Naive thymus-derived CD8-positive, alpha-beta T cell (primary cell): Measurements from ENCODE around the gene PDRG1. TPM values are rescaled to one million over a fixed set of nuclear protein-coding genes. Genes with fewer than 3 reads are reported as not detected.
A peak's percentile ranks its signal among the peaks of the same experiment; 100 is the strongest.

Source experiments
- ATAC-seq, 2 donors: fragments of 150-1000 bp; cut with Tn5 transposase in 1 of 2; sonication (Bioruptor Pico), chemical (Tn5 transposase) in 1 of 2; 1 replicate in 1 of 2; 2 replicates in 1 of 2; pipeline ENCODE4 v1.10.0; 2021; ENCODE audit warnings: mild to moderate bottlenecking in 2 of 2, moderate library complexity in 2 of 2
- POLR2A ChIA-PET: fragments of 350-600 bp; sonication (Branson Sonifier 250); formaldehyde crosslinking; loops from one replicate; lab custom pipeline; 2021; ENCODE audit warnings: antibody characterized with exemption; lab: Charles Lee
- DNase-seq, 10 donors: peaks; one replicate each; pipeline versions ENCODE4 v3.0.0 to v3.0.0-alpha.2; 2020 to 2022
- H3K27ac Mint-ChIP-seq, 10 donors: one replicate each; pipeline ENCODE4 v1.8.0; 2020 to 2022; ENCODE audit warnings: mild to moderate bottlenecking in 10 of 10, mixed read lengths in 10 of 10, moderate library complexity in 4 of 10, inconsistent platforms in 1 of 10
- H3K27me3 Mint-ChIP-seq, 5 donors: one replicate each; pipeline ENCODE4 v1.8.0; 2021 to 2022; ENCODE audit warnings: mixed read lengths in 5 of 5
- H3K36me3 Mint-ChIP-seq, 3 donors: one replicate each; pipeline ENCODE4 v1.8.0; 2020 to 2022; ENCODE audit warnings: mixed read lengths in 3 of 3, mild to moderate bottlenecking in 2 of 3, inconsistent platforms in 1 of 3
- H3K4me1 Mint-ChIP-seq, 4 donors: one replicate each; pipeline ENCODE4 v1.8.0; 2021 to 2022; ENCODE audit warnings: mixed read lengths in 4 of 4
- H3K4me3 Mint-ChIP-seq, 10 donors: one replicate each; pipeline ENCODE4 v1.8.0; 2020 to 2022; ENCODE audit warnings: mild to moderate bottlenecking in 10 of 10, mixed read lengths in 10 of 10, moderate library complexity in 6 of 10, inconsistent platforms in 1 of 10
- H3K9me3 Mint-ChIP-seq, 9 donors: one replicate each; pipeline ENCODE4 v1.8.0; 2020 to 2022; ENCODE audit warnings: mixed read lengths in 9 of 9, mild to moderate bottlenecking in 3 of 9, inconsistent platforms in 1 of 9, moderate library complexity in 1 of 9
- polyA plus RNA-seq, 3 donors: library from polyadenylated mRNA; unstranded; fragments of 300-500 nt; fragmentation: Illumina TruSeq; gene quantifications; one replicate each; pipeline ENCODE4 v1.2.3, GENCODE V29; 2021
- total RNA-seq, 8 experiments: library from RNA in 2 of 8; stranded (reverse) in 2 of 8; gene quantifications; one replicate each; pipeline ENCODE4 v1.2.3 and lab custom pipeline; 2021 to 2026

The PDRG1 gene
- total RNA-seq (10 to 100 TPM; 11.2 to 11.5 TPM), polyA plus RNA-seq (10 to 100 TPM; 13.5 to 23.6 (median 13.8) TPM), total RNA-seq (lab: John Stamatoyannopoulos, UW) (9.6 to 25.7 (median 15.4) reads per million in 6 experiments)

DNA sequence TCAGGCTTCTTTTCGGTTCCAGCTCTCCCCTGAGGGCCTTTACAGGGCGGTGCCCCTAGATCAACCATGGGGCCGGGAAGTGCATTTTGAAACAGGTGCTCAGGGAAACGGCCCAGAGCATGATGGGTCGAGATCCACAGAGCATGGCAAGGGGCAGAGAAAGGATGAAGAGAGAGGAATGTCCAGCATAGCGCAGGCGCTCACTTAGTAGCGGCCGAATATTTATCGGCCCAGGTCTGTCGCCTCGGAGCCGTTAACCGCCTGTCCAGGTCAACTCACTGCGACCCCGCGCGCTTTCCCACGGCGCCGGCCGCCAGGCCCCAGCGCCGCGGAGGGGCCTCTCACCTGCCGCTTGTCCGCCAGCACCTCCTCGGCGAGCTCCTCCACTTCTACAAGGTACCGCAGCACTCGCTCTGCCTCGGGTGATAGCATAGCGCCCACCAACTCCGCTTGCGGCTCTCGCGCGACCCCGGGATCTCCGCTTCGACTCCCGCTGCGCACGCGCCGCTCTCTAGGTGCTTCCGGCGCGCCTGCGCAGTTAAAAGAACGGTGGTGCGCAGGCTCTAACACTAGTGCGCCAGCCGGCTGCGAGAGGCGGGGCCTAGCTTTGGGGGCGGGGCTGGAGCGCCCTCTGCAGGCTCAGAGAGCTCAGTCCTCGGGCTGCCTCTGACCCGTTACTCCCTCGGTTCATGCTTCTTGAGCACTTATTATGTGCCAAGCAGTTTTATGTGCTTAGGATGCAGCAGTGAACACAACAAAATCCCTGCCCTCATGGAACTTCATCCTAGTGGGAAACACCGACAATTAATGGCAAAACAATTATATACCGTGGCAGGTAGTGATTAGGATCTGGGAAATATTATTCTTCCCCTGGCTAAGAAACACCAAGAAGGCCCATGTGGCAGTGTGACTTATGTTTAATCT lies at the start of gene PDRG1:
Gene PDRG1, minus strand, starts transcription at position 517 of the 924 bp plus-strand sequence. Its CDS starts 85 bp downstream, at position 432.
- ATAC-seq (peak; percentile 94 to 96), DNase-seq (peak; percentile 93 to 99 (median 97))
- Mint-ChIP-seq H3K27ac (peak within 1 kb of the TSS; percentile 88 to 98 (median 96)), H3K27me3 (peaks cover 6 to 17% (median 10%) of the 10 kb centered on the region in 5 donors), H3K36me3 (peaks cover 0 to 30% (median 19%) of the 10 kb centered on the region in 3 donors), H3K9me3 (no peaks in the 10 kb centered on the region), H3K4me3 (peak within 1 kb of the TSS; percentile 95 to 99 (median 98)), H3K4me1 (peaks cover 19 to 37% (median 32%) of the 10 kb centered on the region in 4 donors)
- POLR2A ChIA-PET = interaction anchor here (0.6 to 1.0 kb wide), 3 partner anchors 72 to 583 kb away, joined by 3 to 5 read pairs (median 3); no protein-coding TSS in a partner anchor

DNA sequence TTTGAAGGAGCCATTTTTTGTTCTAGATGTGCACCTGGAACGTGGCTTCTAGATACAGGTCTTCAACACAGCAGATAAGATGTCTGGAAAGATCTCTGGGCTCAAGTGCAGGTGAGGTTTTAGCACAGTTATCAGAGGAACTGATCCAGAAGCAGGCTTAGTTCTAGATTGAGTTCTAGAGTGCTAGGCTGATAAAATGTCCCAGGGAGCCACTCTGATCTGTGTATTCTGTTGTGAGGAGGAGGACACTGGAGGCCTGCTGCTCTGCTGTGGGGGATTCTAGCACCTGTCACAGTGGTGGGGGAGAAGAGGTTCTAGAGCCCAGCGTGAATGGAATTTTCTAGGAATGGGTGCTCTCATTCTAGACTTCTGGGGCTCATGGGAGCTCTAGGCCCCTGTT lies 46.4 kb upstream of the PDRG1 start:
- no peak overlapping the region for H3K27ac Mint-ChIP-seq
- POLR2A ChIA-PET = no interaction called here
- H3K9me3 Mint-ChIP-seq = no peaks in the 10 kb centered on the region
- H3K4me3 Mint-ChIP-seq = no peak overlapping the region
- ATAC-seq (no peak), DNase-seq (no peak)
- H3K27me3 Mint-ChIP-seq = peaks cover 14 to 47% (median 38%) of the 10 kb centered on the region in 5 donors
- peaks cover 0 to 15% (median 3%) of the 10 kb centered on the region in 4 donors for H3K4me1 Mint-ChIP-seq
- no peaks in the 10 kb centered on the region for H3K36me3 Mint-ChIP-seq

DNA sequence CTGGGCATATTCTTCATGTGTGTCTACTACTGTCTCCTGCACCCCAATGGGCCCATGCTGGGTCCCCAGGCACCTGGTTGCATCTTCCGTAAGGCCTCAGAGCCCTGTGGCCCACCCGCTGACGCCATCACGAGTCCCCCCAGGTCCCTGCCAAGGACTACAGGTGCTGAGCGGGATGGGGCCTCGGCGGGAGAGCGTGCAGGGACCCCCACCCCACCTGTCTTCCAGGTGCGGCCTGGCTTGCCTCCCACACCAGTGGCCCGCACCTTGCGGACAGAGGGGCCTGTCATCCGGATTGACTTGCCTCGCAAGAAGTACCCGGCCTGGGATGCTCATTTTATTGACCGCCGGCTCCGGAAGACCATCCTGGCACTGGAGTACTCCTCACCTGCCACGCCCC lies 45.1 kb upstream of the PDRG1 start:
- H3K27me3 Mint-ChIP-seq = peaks cover 16 to 60% (median 42%) of the 10 kb centered on the region in 5 donors
- ATAC-seq = no peak

DNA sequence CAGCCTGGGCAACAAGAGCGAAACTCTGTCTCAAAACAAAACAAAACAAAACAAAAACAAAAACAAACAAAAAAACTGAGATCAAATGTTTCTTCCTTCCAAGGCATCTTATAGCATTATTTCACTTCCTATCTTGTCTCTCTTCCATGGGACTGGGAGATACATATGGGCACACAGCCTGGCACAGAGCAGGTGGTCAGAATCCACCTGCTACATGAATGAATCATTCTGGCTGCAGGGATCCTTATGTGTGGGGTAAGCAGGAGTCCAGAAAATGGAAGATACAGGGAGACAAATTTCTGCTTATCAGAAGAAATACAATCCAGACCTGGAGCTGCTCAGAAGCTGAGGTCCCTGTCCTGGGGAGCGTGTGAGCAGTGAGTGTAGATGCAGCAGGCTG lies 40.2 kb upstream of the PDRG1 start:
- DNase-seq (no peak), ATAC-seq (no peak)
- H3K27me3 Mint-ChIP-seq = peaks cover 16 to 48% (median 33%) of the 10 kb centered on the region in 5 donors
- H3K4me3 Mint-ChIP-seq = no peak overlapping the region
- no peak overlapping the region for H3K27ac Mint-ChIP-seq
- no peaks in the 10 kb centered on the region for H3K36me3 Mint-ChIP-seq
- H3K4me1 Mint-ChIP-seq = peaks cover 0 to 15% (median 3%) of the 10 kb centered on the region in 4 donors
- H3K9me3 Mint-ChIP-seq = no peaks in the 10 kb centered on the region
- POLR2A ChIA-PET = interaction anchor here (0.6 kb wide), 1 partner anchor 99 kb away, joined by 4 read pairs; no protein-coding TSS in a partner anchor

More for the DNA sequence above, 45.1 kb upstream of the PDRG1 start:
- POLR2A ChIA-PET = no interaction called here
- Mint-ChIP-seq H3K27ac (peak overlapping the region in 1 of 10 donors; percentile 78), H3K4me3 (peak overlapping the region in 1 of 10 donors; percentile 32), H3K36me3 (no peaks in the 10 kb centered on the region), H3K4me1 (peaks cover 0 to 15% (median 3%) of the 10 kb centered on the region in 4 donors), H3K9me3 (no peaks in the 10 kb centered on the region)
- no peak for DNase-seq

DNA sequence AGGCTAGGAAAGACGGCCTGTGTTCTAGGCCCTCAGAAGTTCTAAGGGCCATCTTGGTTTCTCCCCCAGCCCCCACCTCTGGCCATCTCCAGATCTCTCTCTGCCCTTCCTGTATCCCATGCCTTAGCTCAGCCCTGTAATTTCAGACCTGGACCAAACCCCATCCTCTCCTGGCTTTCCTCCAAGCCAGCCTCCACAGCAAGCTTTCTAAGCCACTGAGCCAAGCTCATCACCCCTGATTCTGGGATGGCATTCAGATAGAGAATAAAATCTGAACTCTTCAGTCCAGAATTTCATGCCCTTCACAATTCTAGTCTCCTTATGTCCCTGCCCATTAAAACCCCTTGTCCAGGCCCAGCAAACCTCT lies 39.5 kb upstream of the PDRG1 start:
- no peak overlapping the region for H3K27ac Mint-ChIP-seq
- H3K9me3 Mint-ChIP-seq = no peaks in the 10 kb centered on the region
- POLR2A ChIA-PET = no interaction called here
- H3K27me3 Mint-ChIP-seq = peaks cover 11 to 40% (median 28%) of the 10 kb centered on the region in 5 donors
- H3K4me3 Mint-ChIP-seq = no peak overlapping the region
- no peaks in the 10 kb centered on the region for H3K36me3 Mint-ChIP-seq
- ATAC-seq (no peak), DNase-seq (no peak)
- peaks cover 0 to 9% (median 3%) of the 10 kb centered on the region in 4 donors for H3K4me1 Mint-ChIP-seq

GRCh38 chr20:31990641-31991338 lies 38.9 kb upstream of the PDRG1 start:
- Mint-ChIP-seq H3K36me3 (no peaks in the 10 kb centered on the region), H3K9me3 (no peaks in the 10 kb centered on the region), H3K27ac (no peak overlapping the region), H3K4me1 (peaks cover 0 to 5% (median 2%) of the 10 kb centered on the region in 4 donors), H3K27me3 (peaks cover 8 to 35% (median 22%) of the 10 kb centered on the region in 5 donors), H3K4me3 (no peak overlapping the region)
- ATAC-seq (no peak), DNase-seq (no peak)
- POLR2A ChIA-PET = interaction anchor here (0.5 kb wide), 1 partner anchor 841 kb away, joined by 5 read pairs; no protein-coding TSS in a partner anchor

DNA sequence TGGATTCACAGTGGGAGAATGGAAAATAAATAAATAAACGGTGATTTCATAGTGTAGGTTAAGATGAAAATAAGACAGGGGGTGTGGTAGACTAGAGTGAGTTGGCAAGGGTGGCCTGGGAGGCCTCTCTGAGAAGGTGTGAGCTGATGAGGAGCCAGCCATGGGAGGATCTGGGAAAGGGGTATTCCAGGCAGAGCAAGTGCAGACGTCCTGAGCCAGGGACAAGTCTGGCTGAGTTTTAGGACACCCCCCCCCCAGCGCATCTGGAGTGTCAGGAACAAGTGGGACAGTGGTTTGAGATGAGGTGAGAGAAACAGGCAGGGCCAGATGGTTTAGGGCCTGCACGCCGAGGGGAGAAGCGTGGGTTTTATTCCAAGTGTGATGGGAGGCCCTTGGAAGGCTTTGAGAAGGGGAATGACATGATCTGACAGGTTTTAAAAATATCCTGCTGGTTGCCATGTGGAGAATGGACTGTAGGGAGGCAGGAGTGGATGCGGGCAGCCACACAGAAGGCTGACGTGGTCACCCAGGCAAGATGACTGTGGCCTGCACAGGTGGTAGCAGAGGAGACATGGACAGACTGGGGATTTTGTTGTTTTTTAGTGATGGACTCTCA lies 37.3 kb upstream of the PDRG1 start:
- no peak for DNase-seq
- no peak overlapping the region for H3K4me3 Mint-ChIP-seq
- H3K27ac Mint-ChIP-seq = no peak overlapping the region
- no peak for ATAC-seq
- no peaks in the 10 kb centered on the region for H3K36me3 Mint-ChIP-seq
- POLR2A ChIA-PET = no interaction called here
- peaks cover 6 to 26% (median 13%) of the 10 kb centered on the region in 5 donors for H3K27me3 Mint-ChIP-seq
- no peaks in the 10 kb centered on the region for H3K9me3 Mint-ChIP-seq
- no peaks in the 10 kb centered on the region for H3K4me1 Mint-ChIP-seq

DNA sequence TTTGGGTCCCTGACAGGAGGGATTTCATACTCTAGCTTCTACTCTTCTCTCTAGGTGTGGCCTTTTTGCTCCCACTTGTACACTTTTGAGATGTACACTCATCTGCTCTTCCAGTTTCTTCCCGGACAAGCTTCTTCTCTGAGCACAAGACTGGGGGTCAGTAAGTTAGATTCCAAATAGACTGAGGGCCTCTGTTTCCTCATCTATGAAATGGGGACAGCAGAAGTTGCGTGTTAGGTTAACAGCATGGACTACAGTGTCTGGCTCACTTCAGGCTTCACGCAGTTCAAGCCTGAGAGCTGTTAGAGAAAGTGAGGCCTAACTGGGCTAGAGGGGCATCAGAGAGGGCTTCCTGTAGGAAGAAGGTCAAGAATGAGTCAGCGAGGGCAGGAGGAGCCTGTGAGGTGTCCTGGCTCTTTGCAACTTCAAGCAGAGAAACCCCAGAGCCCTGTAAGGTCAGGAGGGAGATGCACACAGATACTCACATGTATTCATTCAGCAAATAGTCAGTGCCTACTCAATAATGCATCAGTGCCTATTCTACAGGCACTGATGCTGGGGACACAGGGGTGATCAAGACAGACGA lies 36.7 kb upstream of the PDRG1 start:
- H3K27ac Mint-ChIP-seq = no peak overlapping the region
- POLR2A ChIA-PET = no interaction called here
- peaks cover 1 to 22% (median 7%) of the 10 kb centered on the region in 5 donors for H3K27me3 Mint-ChIP-seq
- no peaks in the 10 kb centered on the region for H3K9me3 Mint-ChIP-seq
- no peak for DNase-seq
- no peaks in the 10 kb centered on the region for H3K36me3 Mint-ChIP-seq
- H3K4me1 Mint-ChIP-seq = no peaks in the 10 kb centered on the region
- ATAC-seq = no peak
- no peak overlapping the region for H3K4me3 Mint-ChIP-seq

- no peak for DNase-seq
- POLR2A ChIA-PET = no interaction called here
- H3K36me3 Mint-ChIP-seq = no peaks in the 10 kb centered on the region
These were observed 35.9 kb upstream of the PDRG1 start for GRCh38 chr20:31987744-31988143.

DNA sequence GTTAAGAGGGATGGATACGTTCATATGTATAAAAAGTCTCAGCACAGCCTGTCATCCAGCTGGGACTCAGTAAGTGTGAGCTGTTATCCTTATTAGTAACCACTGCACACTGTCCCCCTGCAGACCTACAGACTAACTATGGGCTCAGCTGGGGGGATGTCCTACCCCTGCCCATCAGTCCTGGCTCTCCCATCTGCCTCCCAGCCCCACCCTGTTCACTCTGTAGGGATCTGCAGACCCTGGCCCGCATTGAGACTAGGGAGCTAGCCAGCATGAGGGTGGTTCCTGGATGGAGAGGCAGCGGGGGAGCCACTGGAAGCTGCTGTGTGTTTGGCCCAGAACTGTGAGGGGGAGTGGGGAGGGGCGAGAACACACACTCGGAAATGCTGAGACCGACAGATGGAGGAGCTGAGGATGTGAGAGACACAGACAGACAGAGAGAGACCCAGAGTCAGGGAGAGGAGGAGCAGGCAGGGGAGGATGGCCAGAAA lies 33.2 kb upstream of the PDRG1 start:
- POLR2A ChIA-PET = no interaction called here
- no peaks in the 10 kb centered on the region for H3K4me1 Mint-ChIP-seq
- ATAC-seq (no peak), DNase-seq (no peak)
- no peaks in the 10 kb centered on the region for H3K36me3 Mint-ChIP-seq
- H3K27ac Mint-ChIP-seq = no peak overlapping the region
- no peaks in the 10 kb centered on the region for H3K9me3 Mint-ChIP-seq
- H3K4me3 Mint-ChIP-seq = no peak overlapping the region
- H3K27me3 Mint-ChIP-seq = peaks cover 2 to 17% (median 8%) of the 10 kb centered on the region in 5 donors

More at GRCh38 chr20:31987744-31988143, 35.9 kb upstream of the PDRG1 start:
- Mint-ChIP-seq H3K4me1 (no peaks in the 10 kb centered on the region), H3K27me3 (peaks cover 2 to 22% (median 5%) of the 10 kb centered on the region in 5 donors), H3K4me3 (no peak overlapping the region), H3K27ac (no peak overlapping the region), H3K9me3 (no peaks in the 10 kb centered on the region)
- no peak for ATAC-seq

- POLR2A ChIA-PET = no interaction called here
- Mint-ChIP-seq H3K4me1 (no peaks in the 10 kb centered on the region), H3K36me3 (no peaks in the 10 kb centered on the region), H3K27ac (no peak overlapping the region), H3K27me3 (peaks cover 10 to 31% (median 15%) of the 10 kb centered on the region in 5 donors), H3K4me3 (no peak overlapping the region), H3K9me3 (no peaks in the 10 kb centered on the region)
- no peak for ATAC-seq
- no peak for DNase-seq
These were observed 29.9 kb upstream of the PDRG1 start for GRCh38 chr20:31981784-31982183.
